ENCODE data around the gene TTLL8. TPM values are rescaled to one million over a fixed set of nuclear protein-coding genes. Genes with fewer than 3 reads are reported as not detected.

TTLL8 gene
- total and polyA plus RNA-seq, 7 donors, result not detected

DNA sequence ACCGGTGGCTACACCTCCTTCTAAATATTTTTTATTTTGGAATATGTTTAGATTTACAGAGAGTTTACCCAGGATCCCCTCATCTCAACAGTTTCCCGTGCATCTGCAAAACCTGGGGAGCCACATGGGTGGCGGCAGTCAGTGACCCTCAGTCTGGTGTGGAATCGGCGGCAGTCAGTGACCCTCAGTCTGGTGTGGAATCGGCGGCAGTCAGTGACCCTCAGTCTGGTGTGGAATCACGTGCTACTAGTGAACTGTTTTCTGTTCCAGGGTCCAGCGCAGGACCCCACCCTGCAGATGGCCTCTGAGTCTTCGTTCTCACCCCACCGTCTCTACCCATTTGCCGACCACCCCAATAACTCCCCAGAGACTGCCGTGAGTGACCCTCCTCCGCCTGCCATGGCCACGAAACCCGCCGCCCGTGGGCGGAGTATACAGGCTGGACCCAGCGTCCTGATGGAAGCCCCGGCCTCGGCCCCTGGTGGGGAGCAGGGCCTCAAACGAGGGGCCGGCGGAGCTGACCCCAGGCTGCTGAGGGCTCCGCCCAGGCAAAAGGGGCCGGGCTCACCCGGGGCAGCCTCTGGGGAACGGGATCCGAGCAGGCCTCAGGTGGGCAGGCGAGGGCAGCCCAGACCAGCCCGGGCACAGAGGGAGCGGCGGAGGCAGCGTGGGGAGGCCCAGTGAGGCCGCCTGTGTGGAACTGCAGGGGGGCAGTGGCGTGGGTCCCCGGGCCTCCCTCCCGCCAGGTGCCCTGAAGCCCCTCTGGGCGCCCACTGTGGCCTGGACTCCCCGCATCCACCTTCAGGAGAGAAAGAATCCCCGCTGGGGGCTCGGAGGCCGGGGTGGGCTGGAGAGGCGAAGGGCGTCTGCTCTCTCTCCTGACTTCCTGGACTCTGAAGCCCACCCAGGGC lies 48.1 kb downstream of the TTLL8 start:
- DNase-seq (no peak), ATAC-seq (no peak)
- Histone ChIP-seq H3K36me3 (ENCODE audit: insufficient read depth in 1 of 2, low read depth in 1 of 2) (no peaks in the 10 kb centered on the region), H3K9me3 (no peaks in the 10 kb centered on the region), H3K27ac (no peak overlapping the region), H3K4me3 (no peak overlapping the region), H3K4me1 (no peaks in the 10 kb centered on the region), H3K27me3 (ENCODE audit: insufficient read depth in 3 of 3, low read length in 2 of 3) (peaks cover 0 to 54% (median 36%) of the 10 kb centered on the region in 3 donors)
- 59 to 70% (median 68%) methylated on average over 30 to 46 of the region's 46 CpGs for WGBS, 3 donors
- TF ChIP-seq, protein P1, sequence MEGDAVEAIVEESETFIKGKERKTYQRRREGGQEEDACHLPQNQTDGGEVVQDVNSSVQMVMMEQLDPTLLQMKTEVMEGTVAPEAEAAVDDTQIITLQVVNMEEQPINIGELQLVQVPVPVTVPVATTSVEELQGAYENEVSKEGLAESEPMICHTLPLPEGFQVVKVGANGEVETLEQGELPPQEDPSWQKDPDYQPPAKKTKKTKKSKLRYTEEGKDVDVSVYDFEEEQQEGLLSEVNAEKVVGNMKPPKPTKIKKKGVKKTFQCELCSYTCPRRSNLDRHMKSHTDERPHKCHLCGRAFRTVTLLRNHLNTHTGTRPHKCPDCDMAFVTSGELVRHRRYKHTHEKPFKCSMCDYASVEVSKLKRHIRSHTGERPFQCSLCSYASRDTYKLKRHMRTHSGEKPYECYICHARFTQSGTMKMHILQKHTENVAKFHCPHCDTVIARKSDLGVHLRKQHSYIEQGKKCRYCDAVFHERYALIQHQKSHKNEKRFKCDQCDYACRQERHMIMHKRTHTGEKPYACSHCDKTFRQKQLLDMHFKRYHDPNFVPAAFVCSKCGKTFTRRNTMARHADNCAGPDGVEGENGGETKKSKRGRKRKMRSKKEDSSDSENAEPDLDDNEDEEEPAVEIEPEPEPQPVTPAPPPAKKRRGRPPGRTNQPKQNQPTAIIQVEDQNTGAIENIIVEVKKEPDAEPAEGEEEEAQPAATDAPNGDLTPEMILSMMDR (IDR thresholded peaks at IDR 0.05), result no peak
- intact Hi-C loops (cut with DNase I), result no loop called here

GRCh38 chr22:50009251-50009650 lies 48.8 kb downstream of the TTLL8 start:
- no peak overlapping the region for H3K27ac ChIP-seq
- H3K27me3 ChIP-seq (ENCODE audit: insufficient read depth in 3 of 3, low read length in 2 of 3), result peaks cover 0 to 46% (median 30%) of the 10 kb centered on the region in 3 donors
- intact Hi-C loops (cut with DNase I), result no loop called here
- no peak for DNase-seq
- H3K9me3 ChIP-seq, result no peaks in the 10 kb centered on the region
- no peak for ATAC-seq
- H3K36me3 ChIP-seq (ENCODE audit: insufficient read depth in 1 of 2, low read depth in 1 of 2), result no peaks in the 10 kb centered on the region
- WGBS, 3 donors, result 88 to 90% (median 88%) methylated on average over 16 of the region's 16 CpGs
- TF ChIP-seq, protein P1 (IDR thresholded peaks at IDR 0.05), result no peak
- no peak overlapping the region for H3K4me3 ChIP-seq
- H3K4me1 ChIP-seq, result no peaks in the 10 kb centered on the region

GRCh38 chr22:50008151-50009040 lies 49.7 kb downstream of the TTLL8 start:
- WGBS, 3 donors, result 64 to 67% (median 65%) methylated on average over 23 to 24 of the region's 24 CpGs

GRCh38 chr22:50007057-50007511 lies 51.0 kb downstream of the TTLL8 start:
- intact Hi-C loops (cut with DNase I), result no loop called here
- Histone ChIP-seq H3K27ac (no peak overlapping the region), H3K4me3 (no peak overlapping the region), H3K4me1 (no peaks in the 10 kb centered on the region), H3K36me3 (ENCODE audit: insufficient read depth in 1 of 2, low read depth in 1 of 2) (no peaks in the 10 kb centered on the region), H3K9me3 (no peaks in the 10 kb centered on the region), H3K27me3 (ENCODE audit: insufficient read depth in 3 of 3, low read length in 2 of 3) (peaks cover 0 to 27% (median 17%) of the 10 kb centered on the region in 3 donors)
- ATAC-seq (no peak), DNase-seq (no peak)
- 87 to 96% (median 88%) methylated on average over 3 of the region's 3 CpGs for WGBS, 3 donors
- TF ChIP-seq, protein P1 (IDR thresholded peaks at IDR 0.05), result no peak

More at GRCh38 chr22:50008151-50009040, 49.7 kb downstream of the TTLL8 start:
- TF ChIP-seq, protein P1 (IDR thresholded peaks at IDR 0.05), result no peak
- Histone ChIP-seq H3K4me1 (no peaks in the 10 kb centered on the region), H3K9me3 (no peaks in the 10 kb centered on the region), H3K27ac (no peak overlapping the region), H3K27me3 (ENCODE audit: insufficient read depth in 3 of 3, low read length in 2 of 3) (peaks cover 0 to 38% (median 24%) of the 10 kb centered on the region in 3 donors), H3K4me3 (no peak overlapping the region), H3K36me3 (ENCODE audit: insufficient read depth in 1 of 2, low read depth in 1 of 2) (no peaks in the 10 kb centered on the region)
- ATAC-seq (no peak), DNase-seq (no peak)
- intact Hi-C loops (cut with DNase I), result no loop called here

Data from psoas muscle (tissue), 8 donors.